NCI-H510A treated with DMSO at 0.1 percent for 48 hours (cell line): Measurements from ENCODE around the gene COA3.

Experiments used
- DNase-seq: peaks from one replicate; lab custom pipeline; 2025; lab: John Stamatoyannopoulos, UW

Gene COA3, protein sequence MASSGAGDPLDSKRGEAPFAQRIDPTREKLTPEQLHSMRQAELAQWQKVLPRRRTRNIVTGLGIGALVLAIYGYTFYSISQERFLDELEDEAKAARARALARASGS

DNA sequence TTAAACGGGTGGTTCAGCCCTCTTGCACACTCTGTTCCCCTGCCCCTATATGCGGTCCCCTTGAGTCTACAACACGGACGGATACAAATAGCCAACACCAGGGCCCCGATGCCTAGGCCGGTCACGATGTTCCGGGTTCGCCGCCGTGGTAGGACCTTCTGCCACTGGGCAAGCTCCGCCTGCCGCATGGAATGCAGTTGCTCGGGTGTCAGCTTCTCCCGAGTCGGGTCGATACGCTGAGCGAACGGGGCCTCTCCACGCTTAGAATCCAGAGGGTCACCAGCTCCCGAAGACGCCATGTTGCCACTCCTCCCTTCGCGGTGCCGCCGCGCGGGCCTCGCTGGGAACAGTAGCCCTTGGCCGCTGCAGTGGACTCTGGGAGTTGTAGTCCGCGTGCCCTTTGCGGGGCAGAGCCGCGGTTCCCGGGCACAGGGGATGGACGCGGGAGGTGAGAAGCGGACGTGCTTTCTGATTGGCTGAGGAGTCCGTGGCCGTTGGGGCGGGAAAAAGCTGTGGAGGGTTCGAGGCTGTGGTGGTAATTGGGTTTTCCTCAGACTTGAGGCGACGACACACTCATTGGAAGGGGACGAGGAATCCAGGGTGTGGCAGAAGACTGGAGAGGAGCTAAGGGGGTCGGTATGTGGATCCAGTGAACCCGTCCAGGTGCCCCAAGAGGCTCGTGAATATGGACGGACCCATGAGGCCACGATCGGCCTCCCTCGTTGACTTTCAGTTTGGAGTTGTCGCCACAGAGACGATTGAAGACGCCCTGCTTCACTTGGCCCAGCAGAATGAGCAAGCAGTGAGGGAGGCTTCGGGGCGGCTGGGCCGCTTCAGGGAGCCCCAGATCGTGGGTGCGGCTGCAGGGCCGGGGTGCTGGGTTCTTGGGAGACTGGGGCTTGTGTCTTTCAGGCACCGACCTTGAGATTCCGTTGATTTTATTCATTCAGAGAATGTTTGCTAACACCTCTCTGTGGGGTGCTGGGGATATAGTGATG lies at the start of gene COA3, which contains the start of gene CNTD1:
TSS of gene COA3 (minus strand) at position 322 of the 998 bp plus-strand sequence. CDS start at position 299, 23 bp downstream.
TSS of gene CNTD1 (plus strand) at position 479 of the 998 bp plus-strand sequence. CDS start at position 686, 207 bp downstream.
- DNase-seq = peak; percentile 74

GRCh38 chr17:42848093-42848492 lies 49.6 kb upstream of the COA3 start:
- no peak for DNase-seq

DNA sequence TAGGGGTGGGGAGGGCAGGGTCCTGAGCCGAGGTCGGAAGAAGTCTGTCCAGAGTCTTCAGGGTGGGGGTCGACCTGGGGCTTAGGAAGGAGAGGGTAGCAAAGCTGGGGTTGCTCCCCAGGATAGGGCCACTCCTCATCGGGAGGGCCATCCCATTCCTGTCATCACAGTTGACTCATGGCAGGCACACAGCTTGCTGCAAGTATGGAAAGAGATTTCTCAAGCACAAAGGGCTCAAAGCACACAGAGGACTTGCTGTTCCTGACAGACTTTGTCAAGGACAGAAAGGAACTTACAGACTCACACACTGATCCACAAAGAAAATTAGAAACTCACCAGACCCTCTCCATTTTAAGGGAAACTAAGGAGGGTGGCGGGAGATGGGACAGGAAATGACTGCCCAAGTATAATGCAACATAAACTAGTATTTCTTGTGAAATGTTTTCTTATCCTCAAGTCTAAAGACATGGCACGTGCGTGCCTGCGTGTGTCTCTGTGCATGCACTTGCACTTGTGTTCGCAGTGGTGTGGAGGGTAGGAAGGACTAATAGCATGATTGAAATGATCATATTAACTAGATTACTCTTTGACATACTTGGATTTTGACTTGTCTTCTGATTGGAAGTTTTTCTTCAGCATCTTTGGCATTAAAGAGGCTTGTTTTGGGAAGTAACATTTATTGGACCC lies 48.2 kb upstream of the COA3 start:
- no peak for DNase-seq

GRCh38 chr17:42845918-42846593 lies 47.6 kb upstream of the COA3 start:
- no peak for DNase-seq

- DNase-seq = no peak
These were observed 47.0 kb upstream of the COA3 start for GRCh38 chr17:42845556-42845917.

- DNase-seq = no peak
These were observed 46.5 kb upstream of the COA3 start for GRCh38 chr17:42844761-42845555.

DNA sequence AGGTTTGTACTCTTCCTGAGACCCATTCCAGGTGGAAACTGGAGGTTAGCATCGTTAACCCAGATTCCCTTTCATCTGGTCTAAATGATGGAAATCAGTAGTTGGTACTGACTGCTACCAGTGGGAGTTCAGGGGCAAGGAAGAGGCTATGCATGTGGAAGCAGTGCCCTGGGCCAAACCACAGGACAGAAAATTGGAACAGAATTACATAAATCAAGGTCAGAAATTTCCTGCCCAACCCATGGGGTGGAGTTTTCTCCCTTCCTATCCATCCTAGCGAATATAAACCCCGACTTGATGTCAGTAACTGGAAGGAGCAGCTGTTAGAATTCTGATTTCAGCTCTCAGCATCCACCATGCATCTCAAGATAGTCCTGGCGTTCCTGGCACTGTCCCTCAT lies 45.8 kb upstream of the COA3 start, which contains the start of gene AOC2:
TSS of gene AOC2 (plus strand) at position 310 of the 400 bp plus-strand sequence. CDS start at position 357, 47 bp downstream.
- no peak for DNase-seq

- DNase-seq = peak; percentile 63
These were observed 44.9 kb upstream of the COA3 start for GRCh38 chr17:42843358-42843934.

GRCh38 chr17:42841975-42842685 lies 43.6 kb upstream of the COA3 start:
- no peak for DNase-seq

DNA sequence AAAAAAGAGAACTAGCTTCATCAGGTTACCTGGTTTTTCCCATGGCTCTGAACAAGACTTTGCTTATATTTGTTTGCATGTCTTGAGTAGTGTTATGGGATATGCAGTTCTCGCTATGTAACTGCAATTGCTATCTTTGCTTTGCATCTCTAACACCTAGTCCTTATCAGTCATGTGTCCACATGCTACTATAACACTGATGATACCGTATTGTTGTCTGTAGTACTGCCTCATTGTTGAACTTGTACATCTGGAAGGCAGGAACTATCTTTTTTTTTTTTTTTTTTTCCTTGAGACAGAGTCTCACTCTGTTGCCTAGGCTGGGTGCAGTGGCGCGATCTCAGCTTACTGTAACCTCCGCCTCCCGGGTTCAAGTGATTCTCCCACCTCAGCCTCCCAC lies 37.2 kb upstream of the COA3 start:
- no peak for DNase-seq

- DNase-seq = no peak
These were observed 35.4 kb upstream of the COA3 start for GRCh38 chr17:42833767-42834422.

GRCh38 chr17:42832934-42833766 lies 34.6 kb upstream of the COA3 start, which contains the start of gene PSME3:
PSME3 (plus strand) TSS chr17:42833397; CDS start chr17:42833632, 235 bp downstream.
- peak; percentile 71 for DNase-seq

- peak; percentile 66 for DNase-seq
These were observed 33.9 kb upstream of the COA3 start for GRCh38 chr17:42832213-42832933.

GRCh38 chr17:42830971-42831370 lies 32.5 kb upstream of the COA3 start:
- DNase-seq = no peak

DNA sequence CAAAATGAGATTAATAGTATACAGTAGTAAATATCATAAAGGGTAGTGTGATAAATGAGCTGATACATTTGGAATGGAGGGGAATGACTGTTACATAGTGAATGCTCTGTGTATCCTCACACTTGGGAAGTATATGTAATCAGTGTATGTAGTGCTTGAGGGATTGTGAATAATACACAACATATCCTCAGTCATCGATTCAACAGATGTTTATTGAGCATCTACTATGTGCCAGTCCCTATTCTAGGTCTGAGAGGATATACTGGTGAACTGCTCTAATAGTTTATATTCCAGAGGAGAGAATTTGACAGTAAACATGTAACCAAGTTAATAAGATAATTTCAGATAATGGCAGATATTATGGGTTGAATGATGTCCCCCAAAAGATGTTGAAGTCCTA lies 29.0 kb upstream of the COA3 start:
- no peak for DNase-seq

- no peak for DNase-seq
These were observed 22.7 kb upstream of the COA3 start for GRCh38 chr17:42821176-42821575.

GRCh38 chr17:42819939-42820535 lies 21.5 kb upstream of the COA3 start:
- peak; percentile 68 for DNase-seq
